22Rv1 (cell line): ENCODE measurements around the gene NBPF6.
"Not testable (repeated sequence)": the region's sequence is repeated elsewhere in the genome, so short reads cannot be mapped to it uniquely, and the experiment has no call there.

ENCODE experiments used
- ZFX ChIP-seq: fragments of 450-650 bp; IDR thresholded peaks from 2 replicates; pipeline ENCODE4 v1.6.1; 2017; ENCODE audit warnings: antibody characterized with exemption, borderline replicate concordance
- TF ChIP-seq, protein P1 (sequence below): fragments of 450-650 bp; IDR thresholded peaks from 2 replicates; pipeline ENCODE4 v1.5.1; 2017; ENCODE audit warnings: mild to moderate bottlenecking

DNA sequence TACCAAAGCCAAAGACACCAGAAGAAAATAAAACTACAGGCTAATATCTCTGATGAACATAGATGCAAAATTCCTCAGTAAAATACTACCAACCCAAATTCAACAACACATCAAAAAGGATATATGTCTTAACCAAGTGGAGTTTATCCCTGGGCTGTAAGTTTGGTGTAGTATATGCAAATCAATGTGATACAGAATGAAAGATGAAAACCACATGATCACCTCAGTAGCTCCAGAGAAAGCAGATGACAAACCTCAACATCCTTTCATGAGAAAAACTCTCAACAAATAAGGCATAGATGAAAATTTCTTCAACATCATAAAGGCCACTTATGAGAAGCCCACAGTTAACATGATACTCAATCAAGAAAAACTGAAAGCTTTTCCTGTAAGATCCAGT, 11.6 kb upstream of the NBPF6 start:
- TF ChIP-seq, protein P1, sequence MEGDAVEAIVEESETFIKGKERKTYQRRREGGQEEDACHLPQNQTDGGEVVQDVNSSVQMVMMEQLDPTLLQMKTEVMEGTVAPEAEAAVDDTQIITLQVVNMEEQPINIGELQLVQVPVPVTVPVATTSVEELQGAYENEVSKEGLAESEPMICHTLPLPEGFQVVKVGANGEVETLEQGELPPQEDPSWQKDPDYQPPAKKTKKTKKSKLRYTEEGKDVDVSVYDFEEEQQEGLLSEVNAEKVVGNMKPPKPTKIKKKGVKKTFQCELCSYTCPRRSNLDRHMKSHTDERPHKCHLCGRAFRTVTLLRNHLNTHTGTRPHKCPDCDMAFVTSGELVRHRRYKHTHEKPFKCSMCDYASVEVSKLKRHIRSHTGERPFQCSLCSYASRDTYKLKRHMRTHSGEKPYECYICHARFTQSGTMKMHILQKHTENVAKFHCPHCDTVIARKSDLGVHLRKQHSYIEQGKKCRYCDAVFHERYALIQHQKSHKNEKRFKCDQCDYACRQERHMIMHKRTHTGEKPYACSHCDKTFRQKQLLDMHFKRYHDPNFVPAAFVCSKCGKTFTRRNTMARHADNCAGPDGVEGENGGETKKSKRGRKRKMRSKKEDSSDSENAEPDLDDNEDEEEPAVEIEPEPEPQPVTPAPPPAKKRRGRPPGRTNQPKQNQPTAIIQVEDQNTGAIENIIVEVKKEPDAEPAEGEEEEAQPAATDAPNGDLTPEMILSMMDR: not testable (repeated sequence)
- TF ChIP-seq ZFX: not testable (repeated sequence)
